GM12864 (cell line): ENCODE results near the gene CAMK2A.

Experiments used
- DNase-seq: peaks from one replicate; pipeline ENCODE4 v3.0.0-alpha.2; 2011; ENCODE audit warnings: low read depth
- H3K4me3 ChIP-seq: 2 replicates; pipeline ENCODE4 v1.5.1; 2011; ENCODE audit warnings: mild to moderate bottlenecking, low read depth, low read length, control low read depth
- CTCF ChIP-seq: IDR thresholded peaks from 2 replicates; pipeline ENCODE4 v1.5.1; 2011; ENCODE audit warnings: low read depth, mild to moderate bottlenecking, moderate library complexity, low read length, control low read depth, inconsistent platforms; ENCODE audit errors: missing control alignments

Gene CAMK2A

GRCh38 chr5:150245808-150246207 lies 43.8 kb downstream of the CAMK2A start:
- no peak for TF ChIP-seq CTCF
- H3K4me3 ChIP-seq: no peak overlapping the region
- DNase-seq: no peak

DNA sequence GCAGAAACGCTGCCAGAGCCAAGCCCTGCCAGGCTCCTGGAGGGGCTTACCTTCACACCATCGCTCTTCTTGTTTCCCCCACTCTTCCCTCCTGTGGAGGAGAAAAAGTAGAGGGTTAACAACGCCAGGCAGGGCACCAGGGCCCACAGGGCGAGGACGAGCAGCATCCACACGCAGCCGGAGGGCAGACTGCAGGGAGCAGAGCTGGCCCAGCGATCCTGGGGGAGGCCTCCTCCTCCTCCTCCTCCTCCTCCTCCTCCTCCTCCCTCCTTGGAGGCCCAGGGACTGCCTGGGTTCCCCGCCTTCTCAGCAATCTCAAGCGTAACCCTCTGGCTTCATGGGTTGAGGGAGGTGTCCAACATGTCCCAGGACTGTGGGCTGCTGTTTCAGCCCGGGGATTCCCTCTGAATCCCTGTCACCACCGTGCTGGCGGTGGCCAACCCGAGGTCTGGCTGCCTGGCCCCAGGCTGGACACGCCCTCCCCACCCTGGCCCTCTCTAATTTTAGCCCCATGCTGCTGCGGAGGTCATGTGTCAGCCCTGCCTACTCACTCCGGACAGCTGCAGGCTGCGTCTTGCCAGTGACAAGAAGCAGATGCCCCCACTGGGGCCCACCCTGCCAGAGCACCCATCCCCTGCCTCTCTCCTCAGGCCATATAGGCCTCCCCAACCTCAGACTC lies 44.3 kb downstream of the CAMK2A start:
- TF ChIP-seq CTCF: no peak
- H3K4me3 ChIP-seq: no peak overlapping the region
- no peak for DNase-seq

- DNase-seq: no peak
- TF ChIP-seq CTCF: no peak
- H3K4me3 ChIP-seq: no peak overlapping the region
Measured at GRCh38 chr5:150244209-150244608, 45.4 kb downstream of the CAMK2A start.

DNA sequence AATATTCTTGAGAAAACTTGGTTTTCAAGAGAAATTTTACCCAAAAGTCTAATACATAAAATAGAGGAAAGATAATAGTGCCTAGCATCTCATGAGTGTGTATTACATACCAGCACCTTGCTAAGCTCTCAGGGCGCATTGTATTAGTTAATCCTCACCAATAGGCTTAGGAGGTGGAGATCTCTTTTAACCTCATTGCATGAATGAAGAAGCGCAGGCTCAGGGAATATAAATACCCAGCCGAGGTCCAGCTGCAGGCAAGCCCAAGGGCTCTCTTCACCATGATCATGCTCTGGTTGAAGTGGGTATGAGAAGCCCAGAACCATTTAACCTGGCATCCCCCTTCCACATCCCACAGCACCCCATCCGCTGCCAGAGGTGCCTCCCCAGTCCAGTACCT lies 46.0 kb downstream of the CAMK2A start:
- TF ChIP-seq CTCF: no peak
- H3K4me3 ChIP-seq: no peak overlapping the region
- no peak for DNase-seq

DNA sequence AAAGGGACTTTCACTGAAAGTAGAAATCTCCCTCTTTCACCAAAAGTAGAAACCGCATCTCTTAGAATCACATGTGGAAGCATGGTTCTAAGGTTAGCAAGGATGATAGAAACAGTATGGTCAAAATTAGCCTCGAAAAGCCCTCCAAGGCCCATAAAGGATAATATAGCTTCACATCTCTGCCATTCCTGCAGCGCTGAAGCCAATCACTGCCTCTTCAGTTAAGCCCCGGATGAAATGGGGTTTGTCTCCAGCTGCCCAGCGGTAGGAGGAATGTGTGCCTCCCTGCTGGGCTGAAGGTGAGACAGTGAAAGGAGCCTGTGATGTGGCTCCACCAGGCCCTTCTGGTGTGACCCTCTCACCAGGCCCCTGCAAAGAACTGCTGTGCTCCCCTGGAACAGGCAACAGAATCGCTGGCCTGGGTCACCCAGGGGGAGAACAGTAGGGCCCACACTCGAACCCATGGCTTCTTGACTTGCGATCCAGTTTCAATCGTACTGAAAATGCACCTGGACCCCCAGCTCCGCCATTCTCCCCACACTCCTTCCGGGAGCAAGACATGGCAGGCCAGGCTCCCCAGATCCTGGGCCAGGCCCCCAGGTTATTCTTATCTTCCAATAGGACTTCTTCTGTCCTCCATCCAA lies 47.2 kb downstream of the CAMK2A start:
- TF ChIP-seq CTCF: no peak
- no peak overlapping the region for H3K4me3 ChIP-seq
- DNase-seq: no peak

DNA sequence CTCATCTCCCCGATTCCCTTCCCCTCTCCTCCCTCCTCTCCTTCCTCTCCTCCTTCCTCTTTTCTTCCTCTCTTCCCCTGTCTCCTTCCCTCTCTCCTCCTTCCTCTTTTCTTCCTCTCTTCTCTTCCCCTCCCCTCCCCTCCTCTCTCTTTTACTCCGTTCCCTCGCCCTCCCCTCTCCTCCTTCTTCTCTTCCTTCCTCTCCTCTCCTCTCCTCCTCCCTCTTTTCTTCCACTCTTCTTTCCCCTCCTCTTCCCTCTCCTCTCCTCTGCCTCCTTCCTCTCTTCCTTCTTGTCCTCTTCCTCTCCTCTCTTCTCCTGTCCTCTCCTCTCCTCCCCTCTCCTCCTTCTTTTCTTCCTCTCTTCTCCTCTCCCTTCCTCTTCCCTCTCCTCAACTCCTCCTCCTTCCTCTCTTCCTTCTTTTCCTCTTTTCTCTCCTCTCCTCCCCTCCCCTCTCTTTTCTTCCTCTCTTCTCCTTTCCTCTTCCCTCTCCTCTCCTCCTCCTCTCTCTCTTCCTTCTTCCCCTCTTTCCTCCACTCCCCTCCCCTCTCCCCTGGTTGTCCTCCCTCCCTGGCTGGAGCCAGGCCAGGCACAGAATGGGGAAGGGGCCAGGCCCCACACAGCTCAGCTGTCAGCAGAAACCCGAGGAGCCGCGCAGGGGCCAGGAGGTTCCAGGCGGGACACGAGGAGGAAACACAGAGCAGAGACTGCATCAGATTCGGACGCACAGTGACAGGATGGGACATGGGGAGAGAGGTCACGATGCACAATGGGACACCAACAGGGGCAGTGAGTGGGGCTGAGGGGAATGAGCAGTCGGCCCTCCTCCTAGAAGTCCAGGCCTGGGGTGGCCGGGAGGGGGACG lies 48.0 kb downstream of the CAMK2A start:
- no peak overlapping the region for H3K4me3 ChIP-seq
- DNase-seq: no peak
- no peak for TF ChIP-seq CTCF

DNA sequence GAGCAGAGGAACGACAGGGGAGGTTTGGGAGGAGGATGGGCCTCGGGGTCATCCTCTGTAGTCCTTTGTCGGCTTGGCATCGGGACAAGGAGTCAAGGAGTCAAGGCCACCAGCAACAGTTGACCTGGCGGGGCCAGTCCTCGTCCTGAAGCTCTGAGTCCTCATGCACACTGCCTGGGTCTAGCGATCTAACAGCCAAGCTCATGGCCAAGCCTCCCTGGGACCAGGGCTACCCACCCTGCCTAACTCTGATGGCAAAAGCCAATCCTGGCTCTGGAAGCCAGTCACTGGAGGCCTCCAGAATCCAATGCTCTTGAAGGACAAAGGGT lies 49.8 kb downstream of the CAMK2A start:
- TF ChIP-seq CTCF: no peak
- H3K4me3 ChIP-seq: no peak overlapping the region
- no peak for DNase-seq
